AG09309 (cell line): Measurements from ENCODE around the gene SPRR2B.
"Not testable (repeated sequence)": the region's sequence is repeated elsewhere in the genome, so short reads cannot be mapped to it uniquely, and the experiment has no call there.

Experiments used
- DNase-seq: peaks from one replicate; pipeline ENCODE4 v3.0.0-alpha.2; 2010; ENCODE audit warnings: low read depth
- H3K4me3 ChIP-seq: 2 replicates; pipeline ENCODE4 v1.5.1; 2011; ENCODE audit warnings: mild to moderate bottlenecking, low read depth, low read length, moderate library complexity; ENCODE audit not compliant: control insufficient read depth
- CTCF ChIP-seq: IDR thresholded peaks from 2 replicates; pipeline ENCODE4 v1.5.1; 2011; ENCODE audit warnings: mild to moderate bottlenecking, low read depth, low read length, inconsistent platforms; ENCODE audit not compliant: insufficient read depth, control insufficient read depth; ENCODE audit errors: missing control alignments

The SPRR2B gene

GRCh38 chr1:153071511-153071910 lies at the start of gene SPRR2B:
Gene SPRR2B (minus strand): TSS chr1:153071611. CDS start chr1:153070839, 772 bp downstream.
- no peak for DNase-seq
- TF ChIP-seq CTCF = no peak
- H3K4me3 ChIP-seq = no peak within 1 kb of the TSS

GRCh38 chr1:153120945-153121344 lies 49.5 kb upstream of the SPRR2B start:
- H3K4me3 ChIP-seq = no peak overlapping the region
- DNase-seq = no peak
- TF ChIP-seq CTCF = no peak

DNA sequence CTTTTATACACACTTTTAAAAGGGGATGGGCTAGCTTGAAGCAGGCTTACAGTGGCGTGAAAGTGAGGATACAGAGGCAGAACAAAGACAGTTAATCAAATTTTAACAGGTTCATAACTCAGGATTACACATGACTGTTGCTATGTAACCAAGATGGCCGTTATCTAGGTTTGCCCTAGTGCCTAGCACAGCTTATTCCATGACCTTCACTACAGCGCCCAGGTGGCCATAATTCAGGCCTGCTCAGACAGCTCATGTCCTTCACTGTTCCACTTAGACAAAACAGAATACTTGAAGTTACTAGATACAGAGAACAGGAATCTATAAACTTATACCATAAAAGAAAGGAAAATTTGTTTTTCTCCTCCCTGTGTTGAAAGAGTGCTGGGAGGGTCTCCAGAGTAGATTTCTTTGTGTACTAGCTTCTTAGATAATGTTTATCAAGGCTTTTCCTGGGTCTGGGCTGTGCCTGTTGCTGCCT lies 48.1 kb upstream of the SPRR2B start:
- no peak overlapping the region for H3K4me3 ChIP-seq
- DNase-seq = no peak
- TF ChIP-seq CTCF = no peak

- not testable (repeated sequence) for H3K4me3 ChIP-seq, DNase-seq
Measured at GRCh38 chr1:153115264-153115663, 43.9 kb upstream of the SPRR2B start.

DNA sequence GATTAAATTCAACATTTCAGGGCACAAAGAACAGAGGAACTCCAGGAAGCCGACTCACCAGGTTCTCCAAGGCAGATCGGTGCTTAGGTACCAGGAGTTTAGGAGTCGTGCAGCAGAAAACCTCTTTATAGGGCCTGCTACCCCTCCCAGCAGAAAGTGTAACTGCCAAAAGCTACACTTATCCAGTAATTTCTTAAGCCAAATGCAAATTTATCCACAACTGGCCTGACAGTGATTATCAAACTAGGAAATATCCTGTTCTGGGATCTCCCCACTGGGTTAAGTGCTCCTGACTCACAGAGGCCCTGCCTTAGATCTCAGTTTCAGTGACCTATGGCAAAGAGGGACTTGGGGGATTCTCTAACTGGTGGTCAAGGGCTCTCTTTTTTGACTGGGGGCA lies 42.0 kb upstream of the SPRR2B start, which contains the start of gene SPRR2F:
Gene SPRR2F (minus strand): TSS at position 101 of the 400 bp plus-strand sequence. CDS start 783 bp downstream, outside the sequence.
- no peak within 1 kb of the TSS for H3K4me3 ChIP-seq
- DNase-seq = no peak
- TF ChIP-seq CTCF = no peak

DNA sequence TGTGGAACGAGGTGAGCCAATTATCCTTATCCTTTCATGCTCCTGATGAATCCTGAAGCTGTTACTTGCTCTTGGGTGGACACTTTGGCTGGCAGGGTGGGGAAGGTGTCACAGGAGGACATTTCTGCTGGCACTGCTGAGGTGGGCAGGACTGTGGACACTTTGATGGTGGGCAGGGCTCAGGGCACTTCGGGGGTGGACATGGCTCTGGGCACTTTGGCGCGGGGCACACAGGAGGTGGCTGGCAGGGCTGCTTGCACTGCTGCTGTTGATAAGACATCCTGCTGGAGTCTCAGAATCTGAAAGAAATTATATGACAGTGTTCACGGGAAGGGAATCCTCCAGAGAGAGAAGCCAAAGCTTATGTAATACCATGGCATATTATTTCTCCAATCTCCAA lies 41.0 kb upstream of the SPRR2B start:
- H3K4me3 ChIP-seq, DNase-seq: not testable (repeated sequence)

DNA sequence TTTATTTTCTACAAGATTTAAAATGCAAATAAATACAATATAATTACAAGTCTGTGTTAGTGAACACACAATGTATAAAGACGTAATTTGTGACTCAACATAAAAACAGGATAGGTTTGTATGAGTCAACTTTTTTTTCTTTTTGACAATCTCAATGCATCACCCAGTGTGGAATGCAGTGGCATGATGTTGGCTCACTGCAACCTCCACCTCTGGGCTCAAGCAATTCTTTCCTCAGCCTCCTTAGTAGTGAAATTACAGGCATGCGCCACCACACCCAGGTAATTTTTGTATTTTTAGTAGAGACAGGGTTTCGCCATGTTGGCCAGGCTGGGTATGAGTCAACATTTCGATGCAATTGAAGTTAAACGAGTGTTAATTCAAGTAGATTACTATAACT lies 28.8 kb upstream of the SPRR2B start:
- TF ChIP-seq CTCF = no peak
- DNase-seq = no peak
- H3K4me3 ChIP-seq = no peak overlapping the region

DNA sequence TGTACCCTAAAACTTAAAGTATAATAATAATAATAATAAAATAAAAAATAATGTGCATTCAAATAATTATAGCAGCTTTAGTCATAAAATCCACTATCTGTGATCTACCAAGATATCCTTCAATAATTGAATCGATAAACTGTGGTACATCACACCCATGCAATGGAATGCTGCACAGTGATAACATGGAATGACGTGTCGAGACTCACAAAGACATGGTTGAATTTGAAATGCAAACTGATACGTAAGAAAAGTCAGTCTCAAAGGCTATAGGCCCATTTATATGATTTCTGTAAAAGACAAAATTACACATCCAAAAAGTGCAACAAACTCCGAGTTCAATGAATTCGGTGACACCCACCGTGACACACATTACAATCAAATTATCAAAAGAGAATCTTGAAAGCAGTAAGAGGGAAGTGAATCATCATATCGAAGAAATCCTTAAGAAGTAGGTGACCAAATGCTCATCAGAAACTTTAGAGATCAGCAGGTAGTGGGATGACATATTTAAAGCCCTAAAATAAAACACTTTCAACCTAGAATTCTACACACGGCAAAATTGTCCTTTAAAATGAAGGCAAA lies 28.1 kb upstream of the SPRR2B start:
- no peak overlapping the region for H3K4me3 ChIP-seq
- no peak for TF ChIP-seq CTCF
- no peak for DNase-seq
